Dendritic cell treated with granulocyte-macrophage colony-stimulating factor and Interleukin-4, amounts not matched to agents 40 ng/mL and 50 ng/mL, for 4 days (primary cell): ENCODE measurements around the gene TRIM38.
"Not testable (repeated sequence)": the region's sequence is repeated elsewhere in the genome, so short reads cannot be mapped to it uniquely, and the experiment has no call there.

Source experiments
- H3K27ac Mint-ChIP-seq: one replicate; pipeline ENCODE4 v1.8.0; 2022; ENCODE audit warnings: mild to moderate bottlenecking, mixed read lengths
- H3K27me3 Mint-ChIP-seq: one replicate; pipeline ENCODE4 v1.8.0; 2022; ENCODE audit warnings: mild to moderate bottlenecking, mixed read lengths
- H3K36me3 Mint-ChIP-seq: one replicate; pipeline ENCODE4 v1.8.0; 2022; ENCODE audit warnings: low read depth, mixed read lengths
- H3K4me1 Mint-ChIP-seq: one replicate; pipeline ENCODE4 v1.8.0; 2022; ENCODE audit warnings: low read depth, mixed read lengths
- H3K4me3 Mint-ChIP-seq: one replicate; pipeline ENCODE4 v1.8.0; 2022; ENCODE audit warnings: mild to moderate bottlenecking, moderate library complexity, mixed read lengths
- H3K9me3 Mint-ChIP-seq: one replicate; pipeline ENCODE4 v1.8.0; 2022; ENCODE audit warnings: mixed read lengths
- intact Hi-C: fragments of 100-400 bp; cut with micrococcal nuclease; formaldehyde crosslinking; loops from one replicate; pipeline ENCODE4 v1.15.0; 2022

Gene TRIM38

DNA sequence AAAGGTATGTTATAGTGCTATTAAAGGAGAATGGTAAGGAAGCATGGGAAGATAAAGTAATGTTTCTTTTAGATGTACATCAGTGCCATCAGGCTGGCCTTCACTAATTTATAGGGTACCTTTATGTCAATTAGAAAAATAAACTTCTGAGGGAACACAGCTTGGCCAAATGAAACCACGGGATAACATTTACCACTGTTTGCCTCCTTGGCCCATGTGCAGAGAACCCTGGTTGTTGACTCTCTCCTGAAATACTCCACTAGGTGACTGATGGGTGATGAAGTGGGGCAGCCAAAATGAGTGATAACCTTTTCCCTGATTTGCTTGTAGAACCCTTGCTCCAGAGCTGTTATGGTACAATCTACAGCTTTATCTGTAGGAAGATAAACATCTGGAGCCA, 9.5 kb downstream of the TRIM38 start:
- no peaks in the 10 kb centered on the region for H3K9me3 Mint-ChIP-seq
- intact Hi-C loops, result no loop called here
- no peaks in the 10 kb centered on the region for H3K27me3 Mint-ChIP-seq
- peaks cover 100% of the 10 kb centered on the region for H3K36me3 Mint-ChIP-seq
- H3K4me3 Mint-ChIP-seq, result no peak overlapping the region
- H3K4me1 Mint-ChIP-seq, result peaks cover 41% of the 10 kb centered on the region
- peak overlapping the region; percentile 5 for H3K27ac Mint-ChIP-seq

DNA sequence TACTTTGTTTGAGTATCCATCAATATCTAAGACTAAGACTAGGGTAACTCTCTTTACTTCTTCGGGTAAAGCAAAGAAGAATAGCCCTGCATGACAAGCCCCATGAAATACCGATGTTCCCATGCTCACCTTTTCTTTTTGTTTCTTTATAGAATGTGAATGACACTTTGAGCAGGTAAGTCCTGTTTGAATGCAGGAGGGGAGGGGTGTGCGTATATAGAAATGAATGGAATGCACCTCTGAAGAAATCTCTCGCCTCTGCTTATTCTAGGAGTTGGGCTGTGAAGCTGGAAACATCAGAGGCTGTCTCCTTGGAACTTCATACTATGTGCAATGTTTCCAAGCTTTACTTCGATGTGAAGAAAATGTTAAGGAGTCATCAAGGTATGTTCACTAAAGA, 10.3 kb downstream of the TRIM38 start:
- intact Hi-C loops, result no loop called here
- H3K4me1 Mint-ChIP-seq, result peaks cover 40% of the 10 kb centered on the region

GRCh38 chr6:25973923-25974555, 11.4 kb downstream of the TRIM38 start:
- peaks cover 39% of the 10 kb centered on the region for H3K4me1 Mint-ChIP-seq
- intact Hi-C loops, result no loop called here
- H3K9me3 Mint-ChIP-seq, result no peaks in the 10 kb centered on the region
- no peaks in the 10 kb centered on the region for H3K27me3 Mint-ChIP-seq
- H3K4me3 Mint-ChIP-seq, result no peak overlapping the region
- H3K27ac Mint-ChIP-seq, result no peak overlapping the region
- peaks cover 100% of the 10 kb centered on the region for H3K36me3 Mint-ChIP-seq

More for the DNA sequence above, 10.3 kb downstream of the TRIM38 start:
- Mint-ChIP-seq H3K27me3 (no peaks in the 10 kb centered on the region), H3K9me3 (no peaks in the 10 kb centered on the region), H3K4me3 (no peak overlapping the region), H3K36me3 (peaks cover 100% of the 10 kb centered on the region), H3K27ac (no peak overlapping the region)

GRCh38 chr6:25975923-25976560, 13.4 kb downstream of the TRIM38 start:
- Mint-ChIP-seq H3K4me1 (peaks cover 29% of the 10 kb centered on the region), H3K27me3 (no peaks in the 10 kb centered on the region), H3K4me3 (no peak overlapping the region), H3K36me3 (peaks cover 95% of the 10 kb centered on the region), H3K27ac (no peak overlapping the region), H3K9me3 (no peaks in the 10 kb centered on the region)
- intact Hi-C loops, result no loop called here

DNA sequence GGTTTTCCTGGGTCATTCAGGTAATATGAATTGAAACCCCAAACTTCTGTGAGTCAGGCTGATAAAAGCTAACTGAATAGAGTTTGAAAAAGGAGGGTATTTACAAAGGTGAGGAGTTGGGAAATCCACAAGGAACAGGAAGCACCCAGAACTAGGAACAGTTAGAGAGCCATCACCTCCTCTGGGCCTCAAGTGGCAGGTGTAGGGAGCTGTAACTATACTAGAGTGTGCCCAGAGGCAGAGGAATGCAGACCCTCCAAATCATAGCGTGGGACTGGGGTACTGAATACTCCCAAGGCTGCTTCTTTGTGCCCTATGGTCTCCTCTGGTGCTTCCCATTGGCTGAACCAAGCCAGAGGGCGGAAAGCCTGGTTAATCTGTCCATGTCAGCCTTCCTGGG, 18.3 kb downstream of the TRIM38 start:
- Mint-ChIP-seq H3K36me3 (peaks cover 95% of the 10 kb centered on the region), H3K4me3 (no peak overlapping the region), H3K27ac (no peak overlapping the region), H3K4me1 (peaks cover 55% of the 10 kb centered on the region), H3K9me3 (no peaks in the 10 kb centered on the region), H3K27me3 (no peaks in the 10 kb centered on the region)
- intact Hi-C loops, result no loop called here

DNA sequence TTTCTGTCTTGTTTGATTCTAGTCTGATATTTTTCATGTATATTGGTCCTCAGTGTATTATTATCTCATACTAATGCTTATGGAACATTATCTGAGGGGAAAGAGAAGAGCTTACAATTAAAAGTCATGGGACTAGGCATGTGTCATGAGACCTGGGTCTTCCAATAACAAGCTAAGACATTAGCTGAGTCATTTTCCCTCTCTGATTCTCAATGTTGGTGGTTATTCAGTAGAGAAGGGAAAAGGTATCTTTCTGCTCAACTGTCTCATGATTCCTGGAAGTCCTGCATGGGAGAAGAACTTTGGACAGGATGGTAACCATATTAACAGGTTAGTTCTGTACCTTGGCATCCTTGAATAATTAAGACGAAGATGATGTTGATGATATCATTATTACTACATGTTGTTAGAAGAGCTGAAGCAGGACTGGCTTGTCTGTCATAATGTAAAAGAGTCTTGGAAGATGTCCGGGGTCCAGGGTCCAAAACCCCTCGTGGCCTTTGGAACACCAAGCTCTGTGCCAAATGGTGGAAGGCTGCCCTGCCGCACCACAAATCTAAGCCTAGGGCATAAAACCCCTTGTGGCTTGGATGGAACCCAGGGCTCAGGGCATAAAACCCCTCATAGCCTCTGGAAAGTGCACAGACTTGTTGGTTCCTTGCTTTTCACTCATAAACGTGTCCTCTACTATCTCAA, 19.1 kb downstream of the TRIM38 start:
- no peak overlapping the region for H3K4me3 Mint-ChIP-seq
- peaks cover 55% of the 10 kb centered on the region for H3K4me1 Mint-ChIP-seq
- H3K36me3 Mint-ChIP-seq, result peaks cover 95% of the 10 kb centered on the region
- no peak overlapping the region for H3K27ac Mint-ChIP-seq
- intact Hi-C loops, result no loop called here
- no peaks in the 10 kb centered on the region for H3K9me3 Mint-ChIP-seq
- no peaks in the 10 kb centered on the region for H3K27me3 Mint-ChIP-seq

- no peaks in the 10 kb centered on the region for H3K27me3 Mint-ChIP-seq
- peaks cover 57% of the 10 kb centered on the region for H3K4me1 Mint-ChIP-seq
- H3K4me3 Mint-ChIP-seq, result no peak overlapping the region
- intact Hi-C loops, result no loop called here
- peaks cover 92% of the 10 kb centered on the region for H3K36me3 Mint-ChIP-seq
- H3K9me3 Mint-ChIP-seq, result no peaks in the 10 kb centered on the region
- H3K27ac Mint-ChIP-seq, result no peak overlapping the region
Measured at GRCh38 chr6:25984265-25984664, 21.7 kb downstream of the TRIM38 start.

DNA sequence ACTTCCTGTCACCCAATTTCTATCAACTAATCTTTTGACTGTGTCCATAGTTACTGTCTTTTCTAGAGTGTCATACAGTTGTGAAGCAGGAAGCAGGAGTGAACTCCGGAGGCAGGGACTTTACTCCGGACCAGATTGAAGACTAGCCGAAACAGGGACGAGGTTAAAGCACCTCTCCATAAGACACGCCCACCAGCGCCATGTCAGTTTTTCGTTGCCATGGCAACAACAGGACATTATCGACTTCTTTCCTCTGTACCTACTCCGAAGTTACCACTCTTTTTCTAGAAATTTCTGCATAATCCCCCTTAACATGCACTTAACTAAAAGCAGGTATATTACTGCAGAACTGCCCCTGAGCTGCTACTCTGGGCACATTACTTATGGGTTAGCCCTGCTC, 25.2 kb downstream of the TRIM38 start:
- no peaks in the 10 kb centered on the region for H3K9me3 Mint-ChIP-seq
- peak overlapping the region; percentile 11 for H3K27ac Mint-ChIP-seq
- peaks cover 58% of the 10 kb centered on the region for H3K4me1 Mint-ChIP-seq
- no peaks in the 10 kb centered on the region for H3K27me3 Mint-ChIP-seq
- H3K4me3 Mint-ChIP-seq, result no peak overlapping the region
- intact Hi-C loops, result no loop called here
- peaks cover 81% of the 10 kb centered on the region for H3K36me3 Mint-ChIP-seq

DNA sequence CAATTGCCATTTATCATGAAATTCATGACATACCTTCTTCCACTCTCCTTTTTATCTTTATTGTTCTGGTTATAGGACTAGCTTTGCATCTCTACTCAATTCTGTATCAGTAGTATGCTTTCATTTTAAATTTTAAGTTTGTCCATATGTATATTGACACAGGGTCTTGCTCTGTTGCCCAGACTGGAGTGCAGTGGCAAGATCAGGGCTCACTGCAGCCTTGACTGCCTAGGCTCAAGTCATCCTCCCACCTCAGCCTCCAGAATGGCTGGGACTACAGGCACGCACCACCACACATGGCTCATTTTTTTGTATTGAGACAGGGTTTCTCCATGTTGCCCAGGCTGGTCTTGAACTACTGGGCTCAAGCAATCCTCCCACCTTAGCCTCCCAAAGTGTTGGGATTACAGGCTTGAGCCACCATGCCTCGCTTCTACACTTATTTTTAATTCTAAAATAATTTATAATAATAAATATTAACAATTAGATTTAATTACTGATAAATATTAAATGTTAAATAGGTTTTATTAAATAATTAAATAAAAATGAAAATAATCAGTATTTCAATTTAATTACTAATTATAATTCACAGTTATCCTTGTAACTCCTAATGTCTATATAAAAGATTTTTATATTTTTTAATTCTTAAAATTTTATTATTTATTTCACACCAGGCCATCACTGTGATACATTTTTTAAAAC, 27.7 kb downstream of the TRIM38 start:
- Mint-ChIP-seq H3K4me3 (no peak overlapping the region), H3K36me3 (peaks cover 57% of the 10 kb centered on the region), H3K4me1 (peaks cover 44% of the 10 kb centered on the region), H3K27me3 (no peaks in the 10 kb centered on the region), H3K27ac (peak overlapping the region; percentile 99), H3K9me3 (no peaks in the 10 kb centered on the region)
- intact Hi-C loops, result no loop called here

- H3K4me3 Mint-ChIP-seq, result peak overlapping the region; percentile 93
- H3K27ac Mint-ChIP-seq, result peak overlapping the region; percentile 99
- peaks cover 42% of the 10 kb centered on the region for H3K4me1 Mint-ChIP-seq
Measured at GRCh38 chr6:25991785-25992412, 29.3 kb downstream of the TRIM38 start.

DNA sequence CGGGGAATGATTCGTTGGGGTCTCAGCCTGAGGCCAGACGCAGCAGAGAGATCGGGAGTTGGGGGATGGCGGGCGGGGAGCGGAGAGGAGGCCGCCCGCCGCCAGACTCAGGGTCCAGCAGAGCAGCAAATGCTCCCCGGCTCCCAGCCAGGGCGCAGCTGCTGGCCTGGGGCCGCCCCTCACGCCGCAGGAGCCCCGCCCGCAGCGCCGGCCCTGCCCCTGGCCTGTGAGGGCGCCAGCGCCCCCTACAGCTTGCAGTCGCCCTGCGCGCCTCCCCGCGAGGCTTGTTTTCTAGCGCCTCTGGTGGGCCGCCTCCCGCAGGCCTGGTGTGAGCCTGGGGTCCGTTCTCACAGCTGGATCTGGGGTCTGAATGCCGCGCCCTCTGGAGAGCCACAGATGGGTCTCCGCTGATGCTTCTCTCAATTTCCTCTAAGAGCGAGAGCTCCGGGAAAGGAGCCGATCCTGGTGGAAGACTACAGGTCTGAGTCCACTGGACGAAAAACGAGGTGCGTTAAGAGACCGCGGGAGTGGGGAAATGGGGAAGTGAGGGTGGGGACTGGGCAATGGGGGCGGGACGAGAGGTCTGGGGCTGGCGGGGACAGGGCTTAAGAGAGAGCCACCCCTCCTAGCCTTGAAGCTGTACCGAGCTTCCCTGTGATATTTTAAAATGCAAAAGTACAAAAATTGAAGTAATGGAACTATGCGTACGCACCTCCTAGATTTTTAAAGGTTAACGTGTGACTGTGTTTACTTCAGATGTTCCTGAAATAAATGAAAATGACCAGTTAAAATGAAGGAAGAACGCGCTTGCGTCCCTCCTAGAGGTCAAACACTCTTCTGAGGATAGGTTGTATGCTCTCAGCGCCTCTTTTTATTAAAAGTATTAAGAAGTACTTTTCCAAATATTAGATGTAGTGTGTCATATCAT, 30.1 kb downstream of the TRIM38 start:
- Mint-ChIP-seq H3K36me3 (peaks cover 34% of the 10 kb centered on the region), H3K27me3 (no peaks in the 10 kb centered on the region), H3K4me1 (peaks cover 36% of the 10 kb centered on the region), H3K9me3 (no peaks in the 10 kb centered on the region), H3K4me3 (peak overlapping the region; percentile 93), H3K27ac (peak overlapping the region; percentile 99)
- intact Hi-C loops, result loop anchor here (2.0 kb wide), 1 partner anchor 30 kb away; the partner anchor contains the start of gene TRIM38

More at GRCh38 chr6:25991785-25992412, 29.3 kb downstream of the TRIM38 start:
- intact Hi-C loops, result loop anchor here (2.0 kb wide), 1 partner anchor 29 kb away; the partner anchor contains the start of gene TRIM38
- Mint-ChIP-seq H3K9me3 (no peaks in the 10 kb centered on the region), H3K36me3 (peaks cover 41% of the 10 kb centered on the region), H3K27me3 (no peaks in the 10 kb centered on the region)

GRCh38 chr6:25993341-25993684, 30.7 kb downstream of the TRIM38 start:
- peaks cover 34% of the 10 kb centered on the region for H3K36me3 Mint-ChIP-seq
- peak overlapping the region; percentile 99 for H3K27ac Mint-ChIP-seq
- not testable (repeated sequence) for H3K9me3 Mint-ChIP-seq, H3K27me3 Mint-ChIP-seq
- peaks cover 37% of the 10 kb centered on the region for H3K4me1 Mint-ChIP-seq
- H3K4me3 Mint-ChIP-seq, result peak overlapping the region; percentile 71
- intact Hi-C loops, result loop anchor here (2.0 kb wide), 1 partner anchor 31 kb away; the partner anchor contains the start of gene TRIM38

- H3K36me3 Mint-ChIP-seq, result peaks cover 39% of the 10 kb centered on the region
- intact Hi-C loops, result no loop called here
- no peak overlapping the region for H3K27ac Mint-ChIP-seq
- no peaks in the 10 kb centered on the region for H3K9me3 Mint-ChIP-seq
- H3K4me1 Mint-ChIP-seq, result peaks cover 44% of the 10 kb centered on the region
- no peak overlapping the region for H3K4me3 Mint-ChIP-seq
- H3K27me3 Mint-ChIP-seq, result no peaks in the 10 kb centered on the region
Measured at GRCh38 chr6:25995507-25995906, 32.9 kb downstream of the TRIM38 start.
